B cell (primary cell): ENCODE data around the gene INSIG1. TPM values are rescaled to one million over a fixed set of nuclear protein-coding genes. Genes with fewer than 3 reads are reported as not detected.

Experiments
- ATAC-seq: fragments of 200-7000 bp; cut with Tn5 transposase; one replicate; pipeline ENCODE4 v1.10.0; 2021; ENCODE audit warnings: low read depth, mild to moderate bottlenecking, moderate number of reproducible peaks, moderate library complexity
- CTCF ChIA-PET: fragments of 350-600 bp; sonication (Branson Sonifier 250); formaldehyde crosslinking; loops from one replicate; lab custom pipeline; 2021; ENCODE audit warnings: antibody characterized with exemption, inconsistent platforms; lab: Charles Lee
- POLR2A ChIA-PET: fragments of 350-600 bp; sonication (Branson Sonifier 250); formaldehyde crosslinking; loops from one replicate; lab custom pipeline; 2021; ENCODE audit warnings: antibody characterized with exemption; lab: Charles Lee
- DNase-seq: peaks from one replicate; pipeline ENCODE4 v3.0.0; 2013
- H2AFZ ChIP-seq: 2 replicates; pipeline ENCODE4 v1.6.1; 2012; ENCODE audit warnings: mild to moderate bottlenecking, low read depth, low read length; ENCODE audit not compliant: insufficient read depth, poor library complexity, severe bottlenecking
- H3K27ac ChIP-seq, 2 donors: 1 replicate in 1 of 2; 2 replicates in 1 of 2; pipeline ENCODE4 v1.5.1; 2012 to 2013; ENCODE audit warnings: low read length in 2 of 2, mild to moderate bottlenecking in 2 of 2, moderate library complexity in 1 of 2
- H3K27me3 ChIP-seq, 4 experiments: fragments of 200-600 bp in 1 of 4; sonication (generic) in 1 of 4; replicated peaks in 1 of 4; 1 replicate in 2 of 4; 2 replicates in 2 of 4; pipeline versions ENCODE4 v1.6.1 to v1.7.0; 2013 to 2016; ENCODE audit warnings: low read length in 3 of 4, mild to moderate bottlenecking in 2 of 4, mixed read lengths in 1 of 4, moderate library complexity in 1 of 4; ENCODE audit not compliant: insufficient read depth in 4 of 4, control insufficient read depth in 3 of 4; ENCODE audit errors: control extremely low read depth in 1 of 4
- H3K36me3 ChIP-seq, 2 experiments: replicated peaks in 1 of 2; 1 replicate in 1 of 2; 2 replicates in 1 of 2; pipeline versions ENCODE4 v1.6.1 to v1.7.1; 2013; ENCODE audit warnings: low read length in 1 of 2; ENCODE audit not compliant: insufficient read depth in 2 of 2, control insufficient read depth in 1 of 2; ENCODE audit errors: control extremely low read depth in 1 of 2, extremely low read depth in 1 of 2
- H3K4me1 ChIP-seq, 2 donors: fragments of 200-600 bp in 1 of 2; sonication (generic) in 1 of 2; 1 replicate in 1 of 2; 2 replicates in 1 of 2; pipeline versions ENCODE4 v1.5.1 to v1.6.1; 2013 to 2017; ENCODE audit warnings: low read length in 2 of 2; ENCODE audit not compliant: control insufficient read depth in 2 of 2, insufficient read depth in 2 of 2
- H3K4me2 ChIP-seq: replicated peaks from 2 replicates; pipeline ENCODE3; 2012; ENCODE audit warnings: mild to moderate bottlenecking, low read depth, low read length; ENCODE audit not compliant: poor library complexity, severe bottlenecking
- H3K4me3 ChIP-seq, 5 experiments: fragments of 200-600 bp in 1 of 5; sonication (generic) in 1 of 5; 1 replicate in 3 of 5; 2 replicates in 2 of 5; pipeline versions ENCODE4 v1.5.1 to v1.7.0; 2011 to 2016; ENCODE audit warnings: low read length in 4 of 5, mild to moderate bottlenecking in 4 of 5, low read depth in 2 of 5, control low read depth in 1 of 5, moderate library complexity in 1 of 5; ENCODE audit not compliant: insufficient read depth in 1 of 5; ENCODE audit errors: control extremely low read depth in 1 of 5, extremely low read depth in 1 of 5
- H3K79me2 ChIP-seq: fragments of 200-600 bp; sonication (generic); one replicate; pipeline ENCODE4 v1.6.0; 2016; ENCODE audit warnings: low read length; ENCODE audit not compliant: control insufficient read depth, insufficient read depth
- H3K9ac ChIP-seq: fragments of 200-600 bp; sonication (generic); 2 replicates; pipeline ENCODE4 v1.6.1; 2017; ENCODE audit warnings: mild to moderate bottlenecking, low read length, moderate library complexity
- H3K9me3 ChIP-seq, 3 donors: one replicate each; pipeline versions ENCODE4 v1.6.1 to v1.7.1; 2013; ENCODE audit warnings: low read length in 2 of 3; ENCODE audit not compliant: control insufficient read depth in 2 of 3, insufficient read depth in 1 of 3; ENCODE audit errors: control extremely low read depth in 1 of 3
- H4K20me1 ChIP-seq: 2 replicates; pipeline ENCODE4 v1.6.0; 2012; ENCODE audit warnings: mild to moderate bottlenecking, low read length; ENCODE audit not compliant: insufficient read depth, control insufficient read depth, poor library complexity, severe bottlenecking
- H3K27ac Mint-ChIP-seq: one replicate; pipeline ENCODE4 v1.8.0; 2021; ENCODE audit warnings: mixed read lengths
- H3K27me3 Mint-ChIP-seq: one replicate; pipeline ENCODE4 v1.8.0; 2021; ENCODE audit warnings: mixed read lengths
- H3K4me1 Mint-ChIP-seq: one replicate; pipeline ENCODE4 v1.8.0; 2021; ENCODE audit warnings: mixed read lengths
- H3K4me3 Mint-ChIP-seq: one replicate; pipeline ENCODE4 v1.8.0; 2021; ENCODE audit warnings: mixed read lengths
- H3K9me3 Mint-ChIP-seq: one replicate; pipeline ENCODE4 v1.8.0; 2022; ENCODE audit warnings: mixed read lengths; ENCODE audit not compliant: insufficient read depth
- CTCF ChIP-seq: fragments of 200-600 bp; IDR thresholded peaks from one replicate; pipeline ENCODE4 v1.8.0; 2022; ENCODE audit warnings: antibody characterized with exemption, mild to moderate bottlenecking
- EZH2 ChIP-seq: IDR thresholded peaks from 2 replicates; pipeline ENCODE4 v1.6.1; 2012; ENCODE audit warnings: borderline replicate concordance, low read depth, mild to moderate bottlenecking, moderate library complexity, low read length; ENCODE audit not compliant: insufficient read depth, poor library complexity, severe bottlenecking
- WGBS: methylation state at CpG from one replicate; pipeline ENCODE4 v1.1.5; 2013; ENCODE audit warnings: missing lambda C conversion rate; ENCODE audit not compliant: insufficient coverage; 5-methylcytosine and 5-hydroxymethylcytosine counted together
- intact Hi-C: fragments of 100-400 bp; cut with micrococcal nuclease; formaldehyde crosslinking; loops from one replicate; pipeline ENCODE4 v1.10.0; 2022
- polyA plus RNA-seq: library from polyadenylated mRNA; depleted of rRNA; stranded (reverse); fragments of >200 nt; gene quantifications from 2 replicates; pipeline ENCODE4 v1.2.3, GENCODE V29; 2012
- total RNA-seq, 2 donors: library from RNA; stranded (reverse); fragments of 120-200 nt in 1 of 2; gene quantifications; 1 replicate in 1 of 2; 2 replicates in 1 of 2; pipeline versions ENCODE4 v1.2.3 to v1.2.4, GENCODE V29; 2013 to 2022

Gene INSIG1
- total and polyA plus RNA-seq, 2 donors (not counting 1 experiment from before 2014, with no cell fraction given) = 32.2 to 56.2 TPM

DNA sequence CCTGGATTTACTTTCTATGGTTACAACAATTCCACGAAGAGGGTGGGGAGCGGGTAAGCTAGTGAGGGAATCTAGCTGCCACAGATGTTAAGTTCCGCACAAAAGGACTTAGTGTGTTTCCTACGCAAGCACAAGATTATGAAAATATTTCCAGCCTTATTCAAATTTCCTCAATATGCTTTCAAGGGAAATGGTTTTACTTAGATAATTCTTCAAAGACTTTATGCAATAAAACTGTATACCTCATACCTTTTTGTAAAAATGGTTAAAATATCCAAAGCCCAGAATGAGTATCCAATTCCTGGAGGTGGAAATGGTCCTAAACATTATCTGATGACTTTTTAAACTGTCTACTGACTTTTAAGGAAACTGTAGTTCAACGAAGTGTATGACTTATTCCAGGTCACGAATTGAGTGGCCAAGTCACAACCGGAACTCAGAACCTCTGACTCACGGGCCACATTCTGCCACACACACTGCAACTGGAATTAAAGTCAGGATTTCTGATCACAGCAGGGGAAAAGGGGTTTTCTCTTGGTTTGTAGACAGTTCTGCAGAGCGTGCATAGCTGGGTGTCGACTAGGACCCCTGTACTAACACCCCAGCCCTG lies 20.2 kb upstream of the INSIG1 start:
- H3K27ac Mint-ChIP-seq = no peak overlapping the region
- Histone ChIP-seq H4K20me1 (no peaks in the 10 kb centered on the region), H3K4me3 (no peak overlapping the region), H3K9ac (no peak overlapping the region), H3K4me2 (no peak overlapping the region), H3K79me2 (no peaks in the 10 kb centered on the region), H3K9me3 (no peaks in the 10 kb centered on the region), H3K27ac (no peak overlapping the region), H2AFZ (no peak overlapping the region), H3K36me3 (no peaks in the 10 kb centered on the region), H3K4me1 (peaks cover 3 to 5% of the 10 kb centered on the region in 2 donors), H3K27me3 (no peaks in the 10 kb centered on the region)
- 93% methylated on average over 8 of the region's 10 CpGs for WGBS
- POLR2A ChIA-PET = no interaction called here
- no peak for TF ChIP-seq EZH2
- no peak for TF ChIP-seq CTCF
- CTCF ChIA-PET = no interaction called here
- H3K4me3 Mint-ChIP-seq = no peak overlapping the region
- intact Hi-C loops = no loop called here
- DNase-seq (no peak), ATAC-seq (no peak)
- peaks cover 5% of the 10 kb centered on the region for H3K4me1 Mint-ChIP-seq
- no peaks in the 10 kb centered on the region for H3K9me3 Mint-ChIP-seq
- H3K27me3 Mint-ChIP-seq = peaks cover 26% of the 10 kb centered on the region

GRCh38 chr7:155278921-155279320 lies 18.8 kb upstream of the INSIG1 start:
- H3K27me3 Mint-ChIP-seq = peaks cover 16% of the 10 kb centered on the region
- H3K9me3 ChIP-seq = no peaks in the 10 kb centered on the region
- H3K9me3 Mint-ChIP-seq = no peaks in the 10 kb centered on the region
- CTCF ChIA-PET = no interaction called here
- peaks cover 15% of the 10 kb centered on the region for H3K4me1 Mint-ChIP-seq
- H4K20me1 ChIP-seq = no peaks in the 10 kb centered on the region
- no peaks in the 10 kb centered on the region for H3K27me3 ChIP-seq
- no peaks in the 10 kb centered on the region for H3K36me3 ChIP-seq
- 91% methylated on average over 5 of the region's 9 CpGs for WGBS
- ATAC-seq (no peak), DNase-seq (no peak)
- intact Hi-C loops = no loop called here
- H2AFZ ChIP-seq = no peak overlapping the region
- POLR2A ChIA-PET = no interaction called here
- peaks cover 8 to 18% of the 10 kb centered on the region in 2 donors for H3K4me1 ChIP-seq
- no peak overlapping the region for H3K4me2 ChIP-seq
- TF ChIP-seq EZH2 (no peak), CTCF (no peak)
- H3K27ac ChIP-seq = no peak overlapping the region
- H3K4me3 ChIP-seq = no peak overlapping the region
- H3K79me2 ChIP-seq = no peaks in the 10 kb centered on the region
- no peak overlapping the region for H3K4me3 Mint-ChIP-seq
- H3K27ac Mint-ChIP-seq = no peak overlapping the region
- H3K9ac ChIP-seq = no peak overlapping the region
